WTC11 (cell line): ENCODE data around the gene KATNBL1.
"Not testable (repeated sequence)": the region's sequence is repeated elsewhere in the genome, so short reads cannot be mapped to it uniquely, and the experiment has no call there.

Source experiments
- MYBL2 ChIP-seq: sonication (generic); formaldehyde crosslinking; IDR thresholded peaks from 2 replicates; pipeline ENCODE4 v1.8.1; 2023; ENCODE audit warnings: mild to moderate bottlenecking, moderate library complexity, missing genetic modification reagents
- NR1H2 ChIP-seq: sonication (generic); formaldehyde crosslinking; IDR thresholded peaks from 2 replicates; pipeline ENCODE4 v1.9.0; 2021; ENCODE audit warnings: mild to moderate bottlenecking, moderate library complexity, missing genetic modification reagents
- SP1 ChIP-seq: sonication (generic); formaldehyde crosslinking; conservative IDR thresholded peaks from 2 replicates; pipeline ENCODE4 v1.8.1; 2022; ENCODE audit warnings: missing genetic modification reagents
- TEAD1 ChIP-seq: sonication (generic); formaldehyde crosslinking; IDR thresholded peaks from 2 replicates; pipeline ENCODE4 v1.8.0; 2022; ENCODE audit warnings: mild to moderate bottlenecking, missing genetic modification reagents
- ZNF121 ChIP-seq: sonication (generic); formaldehyde crosslinking; IDR thresholded peaks from 2 replicates; pipeline ENCODE4 v1.8.0; 2023; ENCODE audit warnings: missing genetic modification reagents
- ZNF317 ChIP-seq: sonication (generic); formaldehyde crosslinking; IDR thresholded peaks from 2 replicates; pipeline ENCODE4 v1.8.1; 2023; ENCODE audit warnings: low read depth, mild to moderate bottlenecking, moderate library complexity, missing genetic modification reagents, borderline replicate concordance
- TF ChIP-seq, protein P1 (sequence below): sonication (generic); formaldehyde crosslinking; IDR thresholded peaks from 2 replicates; pipeline ENCODE4 v1.8.0; 2023; ENCODE audit warnings: mild to moderate bottlenecking, missing genetic modification reagents
- TF ChIP-seq, protein P2 (sequence below): sonication (generic); formaldehyde crosslinking; IDR thresholded peaks from 2 replicates; pipeline ENCODE4 v1.8.1; 2022; ENCODE audit warnings: low read depth, mild to moderate bottlenecking, moderate library complexity, missing genetic modification reagents, borderline replicate concordance
- TF ChIP-seq, protein P3 (sequence below): fragments of 200-600 bp; IDR thresholded peaks from 2 replicates; pipeline ENCODE4 v1.8.0; 2022; ENCODE audit warnings: antibody characterized with exemption
- TF ChIP-seq, protein P4 (sequence below): fragments of 250-450 bp; sonication (Bioruptor Pico); IDR thresholded peaks from 2 replicates; pipeline ENCODE4 v2.1.2; 2022; ENCODE audit warnings: mild to moderate bottlenecking, moderate library complexity
- TF ChIP-seq, protein P5 (sequence below): sonication (generic); formaldehyde crosslinking; IDR thresholded peaks from 2 replicates; pipeline ENCODE4 v1.8.1; 2022; ENCODE audit warnings: low read depth, missing genetic modification reagents, borderline replicate concordance
- TF ChIP-seq, protein P6 (sequence below): sonication (generic); formaldehyde crosslinking; IDR thresholded peaks from 2 replicates; pipeline ENCODE4 v1.8.1; 2022; ENCODE audit warnings: missing genetic modification reagents, borderline replicate concordance
- TF ChIP-seq, protein P7 (sequence below): sonication (generic); formaldehyde crosslinking; IDR thresholded peaks from 2 replicates; pipeline ENCODE4 v1.8.1; 2023; ENCODE audit warnings: mild to moderate bottlenecking, moderate library complexity, missing genetic modification reagents

DNA sequence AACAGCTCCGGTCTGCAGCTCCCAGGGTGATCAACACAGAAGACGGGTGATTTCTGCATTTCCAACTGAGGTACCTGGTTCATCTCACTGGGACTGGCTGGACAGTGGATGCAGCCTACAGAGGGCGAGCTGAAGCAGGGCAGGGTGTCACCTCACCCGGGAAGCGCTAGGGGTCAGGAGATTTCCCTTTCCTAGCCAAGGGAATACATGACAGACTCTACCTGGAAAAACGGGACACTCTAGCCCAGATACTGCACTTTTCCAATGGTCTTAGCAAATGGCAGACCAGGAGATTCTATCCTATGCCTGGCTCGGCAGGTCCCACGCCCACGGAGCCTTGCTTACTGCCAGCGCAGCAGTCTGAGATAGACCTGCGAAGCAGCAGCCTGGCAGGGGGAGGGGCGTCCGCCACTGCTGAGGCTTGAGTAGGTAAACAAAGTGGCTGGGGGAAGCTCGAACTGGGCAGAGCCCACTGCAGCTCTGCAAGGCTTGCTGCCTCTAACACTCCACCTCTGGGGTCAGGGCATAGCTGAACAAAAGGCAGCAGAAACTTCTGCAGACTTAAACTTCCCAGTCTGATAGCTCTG, 43.8 kb downstream of the KATNBL1 start:
- TF ChIP-seq, protein P1, sequence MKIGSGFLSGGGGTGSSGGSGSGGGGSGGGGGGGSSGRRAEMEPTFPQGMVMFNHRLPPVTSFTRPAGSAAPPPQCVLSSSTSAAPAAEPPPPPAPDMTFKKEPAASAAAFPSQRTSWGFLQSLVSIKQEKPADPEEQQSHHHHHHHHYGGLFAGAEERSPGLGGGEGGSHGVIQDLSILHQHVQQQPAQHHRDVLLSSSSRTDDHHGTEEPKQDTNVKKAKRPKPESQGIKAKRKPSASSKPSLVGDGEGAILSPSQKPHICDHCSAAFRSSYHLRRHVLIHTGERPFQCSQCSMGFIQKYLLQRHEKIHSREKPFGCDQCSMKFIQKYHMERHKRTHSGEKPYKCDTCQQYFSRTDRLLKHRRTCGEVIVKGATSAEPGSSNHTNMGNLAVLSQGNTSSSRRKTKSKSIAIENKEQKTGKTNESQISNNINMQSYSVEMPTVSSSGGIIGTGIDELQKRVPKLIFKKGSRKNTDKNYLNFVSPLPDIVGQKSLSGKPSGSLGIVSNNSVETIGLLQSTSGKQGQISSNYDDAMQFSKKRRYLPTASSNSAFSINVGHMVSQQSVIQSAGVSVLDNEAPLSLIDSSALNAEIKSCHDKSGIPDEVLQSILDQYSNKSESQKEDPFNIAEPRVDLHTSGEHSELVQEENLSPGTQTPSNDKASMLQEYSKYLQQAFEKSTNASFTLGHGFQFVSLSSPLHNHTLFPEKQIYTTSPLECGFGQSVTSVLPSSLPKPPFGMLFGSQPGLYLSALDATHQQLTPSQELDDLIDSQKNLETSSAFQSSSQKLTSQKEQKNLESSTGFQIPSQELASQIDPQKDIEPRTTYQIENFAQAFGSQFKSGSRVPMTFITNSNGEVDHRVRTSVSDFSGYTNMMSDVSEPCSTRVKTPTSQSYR = not testable (repeated sequence)
- TF ChIP-seq, protein P2, sequence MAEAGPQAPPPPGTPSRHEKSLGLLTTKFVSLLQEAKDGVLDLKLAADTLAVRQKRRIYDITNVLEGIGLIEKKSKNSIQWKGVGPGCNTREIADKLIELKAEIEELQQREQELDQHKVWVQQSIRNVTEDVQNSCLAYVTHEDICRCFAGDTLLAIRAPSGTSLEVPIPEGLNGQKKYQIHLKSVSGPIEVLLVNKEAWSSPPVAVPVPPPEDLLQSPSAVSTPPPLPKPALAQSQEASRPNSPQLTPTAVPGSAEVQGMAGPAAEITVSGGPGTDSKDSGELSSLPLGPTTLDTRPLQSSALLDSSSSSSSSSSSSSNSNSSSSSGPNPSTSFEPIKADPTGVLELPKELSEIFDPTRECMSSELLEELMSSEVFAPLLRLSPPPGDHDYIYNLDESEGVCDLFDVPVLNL (CRISPR knock-in tag) = not testable (repeated sequence)
- TF ChIP-seq, protein P3, sequence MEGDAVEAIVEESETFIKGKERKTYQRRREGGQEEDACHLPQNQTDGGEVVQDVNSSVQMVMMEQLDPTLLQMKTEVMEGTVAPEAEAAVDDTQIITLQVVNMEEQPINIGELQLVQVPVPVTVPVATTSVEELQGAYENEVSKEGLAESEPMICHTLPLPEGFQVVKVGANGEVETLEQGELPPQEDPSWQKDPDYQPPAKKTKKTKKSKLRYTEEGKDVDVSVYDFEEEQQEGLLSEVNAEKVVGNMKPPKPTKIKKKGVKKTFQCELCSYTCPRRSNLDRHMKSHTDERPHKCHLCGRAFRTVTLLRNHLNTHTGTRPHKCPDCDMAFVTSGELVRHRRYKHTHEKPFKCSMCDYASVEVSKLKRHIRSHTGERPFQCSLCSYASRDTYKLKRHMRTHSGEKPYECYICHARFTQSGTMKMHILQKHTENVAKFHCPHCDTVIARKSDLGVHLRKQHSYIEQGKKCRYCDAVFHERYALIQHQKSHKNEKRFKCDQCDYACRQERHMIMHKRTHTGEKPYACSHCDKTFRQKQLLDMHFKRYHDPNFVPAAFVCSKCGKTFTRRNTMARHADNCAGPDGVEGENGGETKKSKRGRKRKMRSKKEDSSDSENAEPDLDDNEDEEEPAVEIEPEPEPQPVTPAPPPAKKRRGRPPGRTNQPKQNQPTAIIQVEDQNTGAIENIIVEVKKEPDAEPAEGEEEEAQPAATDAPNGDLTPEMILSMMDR = not testable (repeated sequence)
- TF ChIP-seq SP1; MYBL2; ZNF317 (CRISPR knock-in tag); NR1H2 (CRISPR knock-in tag); TEAD1; ZNF121 (CRISPR knock-in tag): not testable (repeated sequence)
- TF ChIP-seq, protein P4, sequence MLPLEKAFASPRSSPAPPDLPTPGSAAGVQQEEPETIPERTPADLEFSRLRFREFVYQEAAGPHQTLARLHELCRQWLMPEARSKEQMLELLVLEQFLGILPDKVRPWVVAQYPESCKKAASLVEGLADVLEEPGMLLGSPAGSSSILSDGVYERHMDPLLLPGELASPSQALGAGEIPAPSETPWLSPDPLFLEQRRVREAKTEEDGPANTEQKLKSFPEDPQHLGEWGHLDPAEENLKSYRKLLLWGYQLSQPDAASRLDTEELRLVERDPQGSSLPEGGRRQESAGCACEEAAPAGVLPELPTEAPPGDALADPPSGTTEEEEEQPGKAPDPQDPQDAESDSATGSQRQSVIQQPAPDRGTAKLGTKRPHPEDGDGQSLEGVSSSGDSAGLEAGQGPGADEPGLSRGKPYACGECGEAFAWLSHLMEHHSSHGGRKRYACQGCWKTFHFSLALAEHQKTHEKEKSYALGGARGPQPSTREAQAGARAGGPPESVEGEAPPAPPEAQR (CRISPR knock-in tag) = not testable (repeated sequence)
- TF ChIP-seq, protein P5, sequence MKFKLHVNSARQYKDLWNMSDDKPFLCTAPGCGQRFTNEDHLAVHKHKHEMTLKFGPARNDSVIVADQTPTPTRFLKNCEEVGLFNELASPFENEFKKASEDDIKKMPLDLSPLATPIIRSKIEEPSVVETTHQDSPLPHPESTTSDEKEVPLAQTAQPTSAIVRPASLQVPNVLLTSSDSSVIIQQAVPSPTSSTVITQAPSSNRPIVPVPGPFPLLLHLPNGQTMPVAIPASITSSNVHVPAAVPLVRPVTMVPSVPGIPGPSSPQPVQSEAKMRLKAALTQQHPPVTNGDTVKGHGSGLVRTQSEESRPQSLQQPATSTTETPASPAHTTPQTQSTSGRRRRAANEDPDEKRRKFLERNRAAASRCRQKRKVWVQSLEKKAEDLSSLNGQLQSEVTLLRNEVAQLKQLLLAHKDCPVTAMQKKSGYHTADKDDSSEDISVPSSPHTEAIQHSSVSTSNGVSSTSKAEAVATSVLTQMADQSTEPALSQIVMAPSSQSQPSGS (CRISPR knock-in tag) = not testable (repeated sequence)
- TF ChIP-seq, protein P6, sequence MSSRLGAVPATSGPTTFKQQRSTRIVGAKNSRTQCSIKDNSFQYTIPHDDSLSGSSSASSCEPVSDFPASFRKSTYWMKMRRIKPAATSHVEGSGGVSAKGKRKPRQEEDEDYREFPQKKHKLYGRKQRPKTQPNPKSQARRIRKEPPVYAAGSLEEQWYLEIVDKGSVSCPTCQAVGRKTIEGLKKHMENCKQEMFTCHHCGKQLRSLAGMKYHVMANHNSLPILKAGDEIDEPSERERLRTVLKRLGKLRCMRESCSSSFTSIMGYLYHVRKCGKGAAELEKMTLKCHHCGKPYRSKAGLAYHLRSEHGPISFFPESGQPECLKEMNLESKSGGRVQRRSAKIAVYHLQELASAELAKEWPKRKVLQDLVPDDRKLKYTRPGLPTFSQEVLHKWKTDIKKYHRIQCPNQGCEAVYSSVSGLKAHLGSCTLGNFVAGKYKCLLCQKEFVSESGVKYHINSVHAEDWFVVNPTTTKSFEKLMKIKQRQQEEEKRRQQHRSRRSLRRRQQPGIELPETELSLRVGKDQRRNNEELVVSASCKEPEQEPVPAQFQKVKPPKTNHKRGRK (CRISPR knock-in tag) = not testable (repeated sequence)
- TF ChIP-seq, protein P7, sequence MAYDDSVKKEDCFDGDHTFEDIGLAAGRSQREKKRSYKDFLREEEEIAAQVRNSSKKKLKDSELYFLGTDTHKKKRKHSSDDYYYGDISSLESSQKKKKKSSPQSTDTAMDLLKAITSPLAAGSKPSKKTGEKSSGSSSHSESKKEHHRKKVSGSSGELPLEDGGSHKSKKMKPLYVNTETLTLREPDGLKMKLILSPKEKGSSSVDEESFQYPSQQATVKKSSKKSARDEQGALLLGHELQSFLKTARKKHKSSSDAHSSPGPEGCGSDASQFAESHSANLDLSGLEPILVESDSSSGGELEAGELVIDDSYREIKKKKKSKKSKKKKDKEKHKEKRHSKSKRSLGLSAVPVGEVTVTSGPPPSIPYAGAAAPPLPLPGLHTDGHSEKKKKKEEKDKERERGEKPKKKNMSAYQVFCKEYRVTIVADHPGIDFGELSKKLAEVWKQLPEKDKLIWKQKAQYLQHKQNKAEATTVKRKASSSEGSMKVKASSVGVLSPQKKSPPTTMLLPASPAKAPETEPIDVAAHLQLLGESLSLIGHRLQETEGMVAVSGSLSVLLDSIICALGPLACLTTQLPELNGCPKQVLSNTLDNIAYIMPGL (CRISPR knock-in tag) = not testable (repeated sequence)
